Measurements from ENCODE around the gene MTHFD1L. TPM values are rescaled to one million over a fixed set of nuclear protein-coding genes. Genes with fewer than 3 reads are reported as not detected.

The MTHFD1L gene
- total and polyA plus RNA-seq, 2 of the 4 experiments (the other 2 are of a cell fraction): 43.5 to 53.2 TPM

DNA sequence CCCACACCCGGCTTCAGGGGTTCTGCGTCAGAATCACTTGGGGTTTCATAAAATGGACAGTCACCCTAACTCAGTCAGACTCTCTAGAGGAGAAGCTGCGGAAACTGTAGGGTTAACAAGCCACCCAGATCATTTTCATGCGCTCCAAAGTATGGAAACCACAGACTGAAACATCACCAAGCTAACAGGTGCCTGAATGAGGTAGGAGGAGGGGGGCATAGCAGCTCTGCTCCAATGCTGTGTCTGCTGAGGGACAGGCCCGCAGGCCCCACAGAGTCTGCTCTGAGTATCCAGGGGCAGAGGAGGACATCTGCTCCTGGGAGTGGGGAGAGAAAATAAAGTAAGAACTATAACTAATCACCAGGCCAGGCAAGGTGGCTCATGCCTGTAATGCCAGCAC, 277.2 kb downstream of the MTHFD1L start:
- DNase-seq: no peak
- peak overlapping the region; percentile 58 for H2AFZ ChIP-seq (replicated peaks; ENCODE audit: low read length, poor library complexity)

More for the DNA sequence above, 277.2 kb downstream of the MTHFD1L start:
- Histone ChIP-seq H2AK5ac (ENCODE audit: low read depth, low read length) (no peak overlapping the region), H3K4ac (ENCODE audit: low read depth, low read length) (no peak overlapping the region), H2BK5ac (ENCODE audit: low read depth, low read length, poor library complexity, severe bottlenecking) (no peak overlapping the region), H3K23ac (ENCODE audit: low read depth, low read length) (no peak overlapping the region), H3K9me3 (ENCODE audit: control insufficient read depth, insufficient read depth, low read length) (0 out of 2 replicates have a peak, but pooled peaks cover 2% of the 10 kb centered on the region), H2AK9ac (replicated peaks; ENCODE audit: low read depth, low read length, poor library complexity) (no peak overlapping the region), H3K14ac (replicated peaks; ENCODE audit: low read depth, low read length) (no peak overlapping the region), H4K5ac (ENCODE audit: low read depth, low read length) (no peak overlapping the region), H4K91ac (ENCODE audit: insufficient read depth, low read depth, low read length) (no peak overlapping the region), H3K79me1 (ENCODE audit: low read depth in 1 of 2, low read length in 2 of 2) (no peaks in the 10 kb centered on the region), H4K20me1 (ENCODE audit: insufficient read depth, low read length) (no peaks in the 10 kb centered on the region), H3K56ac (ENCODE audit: extremely low read depth, insufficient read depth, low read length) (no peak overlapping the region), H2BK20ac (ENCODE audit: low read depth, low read length) (no peak overlapping the region), H3K4me2 (ENCODE audit: low read depth, low read length) (no peak overlapping the region), H3K4me3 (ENCODE audit: insufficient read depth, low read depth, low read length) (no peak overlapping the region), H4K8ac (ENCODE audit: low read depth in 2 of 2, low read length in 2 of 2) (no peak overlapping the region), H3K18ac (ENCODE audit: low read depth, low read length) (no peak overlapping the region), H3K27me3 (ENCODE audit: control insufficient read depth, insufficient read depth, low read length) (no peaks in the 10 kb centered on the region; the same call in none of the 2 replicates), H3K9ac (ENCODE audit: low read depth, low read length) (no peak overlapping the region), H3K36me3 (ENCODE audit: control insufficient read depth, insufficient read depth, low read length) (no peaks in the 10 kb centered on the region), H2BK120ac (ENCODE audit: low read depth, low read length) (no peak overlapping the region), H3K9me1 (ENCODE audit: insufficient read depth, low read length) (no peaks in the 10 kb centered on the region), H3K4me1 (ENCODE audit: control insufficient read depth, insufficient read depth, low read length) (no peaks in the 10 kb centered on the region), H3K27ac (ENCODE audit: insufficient read depth, low read length) (no peak overlapping the region), H2BK15ac (ENCODE audit: low read depth, low read length) (no peak overlapping the region)
- no TSS peak for BruUV-seq (replicated peaks)
- no peak for ATAC-seq (ENCODE audit: low read depth)
- in situ Hi-C loops (cut with MboI; ENCODE audit: low sequenced_read_pairs) (no loop called here), dilution Hi-C loops (cut with HindIII; ENCODE audit: low sequenced_read_pairs, unreplicated experiment) (no loop called here), intact Hi-C loops (cut with micrococcal nuclease) (no loop called here)
- ChIA-PET POLR2A (ENCODE audit: unreplicated experiment) (no interaction called here), CTCF (no interaction called here)
- TF ChIP-seq, protein P1, sequence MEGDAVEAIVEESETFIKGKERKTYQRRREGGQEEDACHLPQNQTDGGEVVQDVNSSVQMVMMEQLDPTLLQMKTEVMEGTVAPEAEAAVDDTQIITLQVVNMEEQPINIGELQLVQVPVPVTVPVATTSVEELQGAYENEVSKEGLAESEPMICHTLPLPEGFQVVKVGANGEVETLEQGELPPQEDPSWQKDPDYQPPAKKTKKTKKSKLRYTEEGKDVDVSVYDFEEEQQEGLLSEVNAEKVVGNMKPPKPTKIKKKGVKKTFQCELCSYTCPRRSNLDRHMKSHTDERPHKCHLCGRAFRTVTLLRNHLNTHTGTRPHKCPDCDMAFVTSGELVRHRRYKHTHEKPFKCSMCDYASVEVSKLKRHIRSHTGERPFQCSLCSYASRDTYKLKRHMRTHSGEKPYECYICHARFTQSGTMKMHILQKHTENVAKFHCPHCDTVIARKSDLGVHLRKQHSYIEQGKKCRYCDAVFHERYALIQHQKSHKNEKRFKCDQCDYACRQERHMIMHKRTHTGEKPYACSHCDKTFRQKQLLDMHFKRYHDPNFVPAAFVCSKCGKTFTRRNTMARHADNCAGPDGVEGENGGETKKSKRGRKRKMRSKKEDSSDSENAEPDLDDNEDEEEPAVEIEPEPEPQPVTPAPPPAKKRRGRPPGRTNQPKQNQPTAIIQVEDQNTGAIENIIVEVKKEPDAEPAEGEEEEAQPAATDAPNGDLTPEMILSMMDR (conservative IDR thresholded peaks at IDR 0.05; ENCODE audit: low read depth, low read length): no peak
- TF ChIP-seq CHD1 (IDR thresholded peaks at IDR 0.05; ENCODE audit: low read depth, low read length) (no peak), MAZ (IDR thresholded peaks at IDR 0.05; ENCODE audit: borderline replicate concordance, low read depth, low read length) (no peak)
- WGBS, 2 experiments (ENCODE audit: extremely low coverage in 2 of 2, insufficient read length in 1 of 2): 100% methylated on average over 1 of the region's 5 CpGs; no CpG with 5 or more reads in 1 of the 2 experiments
